Neural progenitor cell (in vitro differentiated cells): Measurements from ENCODE around the gene SEC14L1.

Experiments used
- EZH2phosphoT487 ChIP-seq: fragments of 200-600 bp; sonication (generic); IDR thresholded peaks from 2 replicates; pipeline ENCODE4 v1.6.1; 2017; ENCODE audit warnings: antibody characterized with exemption
- TF ChIP-seq, protein P1 (sequence below): fragments of 200-600 bp; sonication (generic); IDR thresholded peaks from 2 replicates; pipeline ENCODE4 v1.5.1; 2017; ENCODE audit warnings: antibody characterized with exemption, mild to moderate bottlenecking

- TF ChIP-seq, protein P1, sequence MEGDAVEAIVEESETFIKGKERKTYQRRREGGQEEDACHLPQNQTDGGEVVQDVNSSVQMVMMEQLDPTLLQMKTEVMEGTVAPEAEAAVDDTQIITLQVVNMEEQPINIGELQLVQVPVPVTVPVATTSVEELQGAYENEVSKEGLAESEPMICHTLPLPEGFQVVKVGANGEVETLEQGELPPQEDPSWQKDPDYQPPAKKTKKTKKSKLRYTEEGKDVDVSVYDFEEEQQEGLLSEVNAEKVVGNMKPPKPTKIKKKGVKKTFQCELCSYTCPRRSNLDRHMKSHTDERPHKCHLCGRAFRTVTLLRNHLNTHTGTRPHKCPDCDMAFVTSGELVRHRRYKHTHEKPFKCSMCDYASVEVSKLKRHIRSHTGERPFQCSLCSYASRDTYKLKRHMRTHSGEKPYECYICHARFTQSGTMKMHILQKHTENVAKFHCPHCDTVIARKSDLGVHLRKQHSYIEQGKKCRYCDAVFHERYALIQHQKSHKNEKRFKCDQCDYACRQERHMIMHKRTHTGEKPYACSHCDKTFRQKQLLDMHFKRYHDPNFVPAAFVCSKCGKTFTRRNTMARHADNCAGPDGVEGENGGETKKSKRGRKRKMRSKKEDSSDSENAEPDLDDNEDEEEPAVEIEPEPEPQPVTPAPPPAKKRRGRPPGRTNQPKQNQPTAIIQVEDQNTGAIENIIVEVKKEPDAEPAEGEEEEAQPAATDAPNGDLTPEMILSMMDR: no peak
- no peak for TF ChIP-seq EZH2phosphoT487
Observed at GRCh38 chr17:77235370-77235941, 94.7 kb downstream of the SEC14L1 start.
